GM21360 (cell line): Measurements from ENCODE around the gene TIMM29.
A peak's percentile ranks its signal among the peaks of the same experiment; 100 is the strongest.

Experiments used
- ATAC-seq: cut with Tn5 transposase; IDR thresholded peaks from one replicate; pipeline ENCODE4 v1.9.1; 2021; ENCODE audit warnings: mild to moderate bottlenecking, moderate library complexity; ENCODE audit not compliant: unreplicated experiment

The TIMM29 gene

GRCh38 chr19:10911579-10912363, 16.8 kb upstream of the TIMM29 start:
- ATAC-seq = no peak

DNA sequence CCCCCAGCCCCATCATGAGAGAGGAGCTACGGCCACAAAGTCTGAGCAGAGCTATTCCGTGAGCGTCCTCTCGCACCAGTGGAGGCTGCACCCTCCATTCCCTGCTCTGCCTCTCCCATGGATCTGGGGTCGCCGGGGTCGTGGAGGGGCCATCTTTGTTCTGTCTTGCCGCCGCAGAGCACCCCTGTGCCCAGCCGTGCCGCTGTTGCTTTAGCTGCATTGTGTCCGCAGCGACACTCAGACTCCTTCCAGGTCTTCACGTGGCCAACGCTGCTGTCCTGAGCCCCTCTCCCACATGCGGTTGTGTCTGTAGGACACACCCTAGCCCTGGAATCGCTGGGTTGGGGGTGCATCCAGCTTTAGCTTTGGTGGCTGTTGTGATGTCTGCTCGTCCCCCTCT, 16.0 kb upstream of the TIMM29 start:
- no peak for ATAC-seq

DNA sequence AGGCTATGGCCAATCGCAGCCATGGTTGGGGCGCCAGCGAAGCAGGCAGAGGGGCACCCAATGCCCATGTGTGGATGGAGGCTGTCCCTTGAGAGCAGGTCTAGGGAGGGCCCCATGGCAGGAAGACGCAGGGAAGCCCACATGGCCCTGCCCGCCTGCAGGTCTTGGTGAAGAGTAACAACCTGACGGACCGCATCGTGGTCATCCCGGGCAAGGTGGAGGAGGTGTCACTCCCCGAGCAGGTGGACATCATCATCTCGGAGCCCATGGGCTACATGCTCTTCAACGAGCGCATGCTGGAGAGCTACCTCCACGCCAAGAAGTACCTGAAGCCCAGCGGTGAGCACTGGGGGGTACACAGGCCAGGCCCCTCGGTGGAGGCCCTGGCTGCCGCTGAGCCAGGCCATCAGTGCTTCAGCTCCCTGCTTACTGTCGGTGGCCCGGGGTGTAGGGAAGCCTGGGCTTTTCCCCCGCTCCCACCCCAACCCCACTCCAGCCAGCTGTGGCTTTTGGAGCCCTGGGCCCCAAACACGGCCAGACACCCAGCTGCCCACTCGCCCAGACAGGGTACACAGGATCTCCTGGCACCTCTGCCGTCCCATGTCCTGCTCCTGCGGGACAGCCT, 14.8 kb upstream of the TIMM29 start:
- ATAC-seq = no peak

GRCh38 chr19:10915130-10916091, 13.2 kb upstream of the TIMM29 start:
- ATAC-seq = no peak

DNA sequence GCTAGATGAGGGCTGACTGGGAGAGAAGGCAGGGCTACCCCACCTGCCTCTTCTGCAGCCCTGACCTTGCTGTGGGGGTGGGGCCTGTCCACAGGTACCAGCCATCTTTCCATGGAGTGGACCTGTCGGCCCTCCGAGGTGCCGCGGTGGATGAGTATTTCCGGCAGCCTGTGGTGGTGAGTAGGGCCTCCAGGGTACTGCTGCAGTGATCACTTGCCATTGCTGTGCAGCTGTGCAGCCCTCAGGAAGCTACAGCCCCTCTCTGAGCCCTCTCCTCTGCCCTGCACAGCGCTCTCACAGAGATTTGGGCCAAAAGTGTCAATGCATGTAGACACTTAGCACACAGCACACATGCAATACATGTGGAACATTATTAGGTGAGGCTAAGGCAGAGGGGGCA, 12.0 kb upstream of the TIMM29 start:
- ATAC-seq = no peak

GRCh38 chr19:10918359-10918758, 10.3 kb upstream of the TIMM29 start:
- no peak for ATAC-seq

GRCh38 chr19:10919352-10920287, 9.0 kb upstream of the TIMM29 start:
- no peak for ATAC-seq

- ATAC-seq = no peak
Measured at GRCh38 chr19:10920288-10920655, 8.3 kb upstream of the TIMM29 start.

DNA sequence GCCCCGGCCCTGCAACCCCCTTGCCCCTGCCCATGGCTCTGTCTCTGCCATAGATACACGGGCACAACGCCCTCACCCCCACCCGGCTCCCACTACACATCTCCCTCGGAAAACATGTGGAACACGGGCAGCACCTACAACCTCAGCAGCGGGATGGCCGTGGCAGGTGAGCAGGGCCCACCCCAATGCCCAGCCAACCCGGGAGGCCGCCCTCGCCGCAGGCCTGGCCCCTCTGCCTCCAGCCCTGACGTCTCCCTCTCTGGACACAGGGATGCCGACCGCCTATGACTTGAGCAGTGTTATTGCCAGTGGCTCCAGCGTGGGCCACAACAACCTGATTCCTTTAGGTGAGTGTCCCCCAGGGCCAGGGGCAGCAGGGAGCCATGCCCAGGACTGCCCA, 7.8 kb upstream of the TIMM29 start:
- ATAC-seq = no peak

DNA sequence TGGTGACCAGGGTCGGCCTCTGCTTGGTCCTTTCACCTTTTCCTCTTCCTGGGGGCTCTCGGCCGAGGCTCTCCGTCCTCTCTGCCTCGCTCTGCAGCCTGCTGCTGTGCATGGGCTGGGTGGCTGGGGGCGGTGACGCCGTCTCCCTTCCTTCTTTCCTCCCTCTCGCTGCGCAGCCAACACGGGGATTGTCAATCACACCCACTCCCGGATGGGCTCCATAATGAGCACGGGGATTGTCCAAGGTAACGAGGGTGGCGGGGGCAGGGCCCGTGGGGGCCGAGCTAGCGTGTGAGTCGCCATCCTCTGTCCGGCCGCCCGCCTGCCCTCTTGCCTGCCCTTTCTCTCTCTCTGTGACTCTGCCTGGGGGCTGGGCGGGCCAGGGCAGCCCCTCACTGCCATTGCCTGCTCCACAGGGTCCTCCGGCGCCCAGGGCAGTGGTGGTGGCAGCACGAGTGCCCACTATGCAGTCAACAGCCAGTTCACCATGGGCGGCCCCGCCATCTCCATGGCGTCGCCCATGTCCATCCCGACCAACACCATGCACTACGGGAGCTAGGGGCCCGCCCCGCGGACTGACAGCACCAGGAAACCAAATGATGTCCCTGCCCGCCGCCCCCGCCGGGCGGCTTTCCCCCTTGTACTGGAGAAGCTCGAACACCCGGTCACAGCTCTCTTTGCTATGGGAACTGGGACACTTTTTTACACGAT, 7.3 kb upstream of the TIMM29 start:
- ATAC-seq = no peak

DNA sequence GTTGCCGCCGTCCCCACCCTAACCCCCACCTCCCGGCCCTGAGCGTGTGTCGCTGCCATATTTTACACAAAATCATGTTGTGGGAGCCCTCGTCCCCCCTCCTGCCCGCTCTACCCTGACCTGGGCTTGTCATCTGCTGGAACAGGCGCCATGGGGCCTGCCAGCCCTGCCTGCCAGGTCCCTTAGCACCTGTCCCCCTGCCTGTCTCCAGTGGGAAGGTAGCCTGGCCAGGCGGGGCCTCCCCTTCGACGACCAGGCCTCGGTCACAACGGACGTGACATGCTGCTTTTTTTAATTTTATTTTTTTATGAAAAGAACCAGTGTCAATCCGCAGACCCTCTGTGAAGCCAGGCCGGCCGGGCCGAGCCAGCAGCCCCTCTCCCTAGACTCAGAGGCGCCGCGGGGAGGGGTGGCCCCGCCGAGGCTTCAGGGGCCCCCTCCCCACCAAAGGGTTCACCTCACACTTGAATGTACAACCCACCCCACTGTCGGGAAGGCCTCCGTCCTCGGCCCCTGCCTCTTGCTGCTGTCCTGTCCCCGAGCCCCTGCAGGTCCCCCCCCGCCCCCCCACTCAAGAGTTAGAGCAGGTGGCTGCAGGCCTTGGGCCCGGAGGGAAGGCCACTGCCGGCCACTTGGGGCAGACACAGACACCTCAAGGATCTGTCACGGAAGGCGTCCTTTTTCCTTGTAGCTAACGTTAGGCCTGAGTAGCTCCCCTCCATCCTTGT, 6.5 kb upstream of the TIMM29 start:
- ATAC-seq = no peak

DNA sequence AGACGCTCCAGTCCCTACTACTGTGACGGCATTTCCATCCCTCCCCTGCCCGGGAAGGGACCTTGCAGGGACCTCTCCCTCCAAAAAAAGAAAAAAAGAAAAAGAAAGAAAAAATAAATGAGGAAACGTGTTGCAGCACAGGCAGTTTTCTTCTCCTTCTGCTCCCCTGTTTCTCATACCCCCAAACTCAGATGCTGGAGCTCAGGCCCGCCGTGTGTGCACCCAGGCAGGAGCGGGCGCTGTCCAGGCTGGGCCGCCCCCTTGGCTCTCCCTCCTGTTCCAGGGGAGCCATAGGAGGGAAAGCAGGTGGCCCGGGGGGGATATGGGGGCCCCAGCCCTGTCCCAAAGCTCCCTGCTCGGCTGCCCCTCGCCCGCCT, 6.0 kb upstream of the TIMM29 start:
- no peak for ATAC-seq

GRCh38 chr19:10923260-10924112, 5.1 kb upstream of the TIMM29 start:
- no peak for ATAC-seq

- no peak for ATAC-seq
Measured at GRCh38 chr19:10924597-10924996, 4.0 kb upstream of the TIMM29 start.

GRCh38 chr19:10927730-10928562, 665 bp upstream of the TIMM29 start:
- peak; percentile 6 for ATAC-seq

GRCh38 chr19:10929402-10929794, 787 bp downstream of the TIMM29 start:
- no peak for ATAC-seq

GRCh38 chr19:10935371-10936059, 6.9 kb downstream of the TIMM29 start:
- ATAC-seq = no peak
